Measurements from ENCODE around the gene SOCS2. TPM values are rescaled to one million over a fixed set of nuclear protein-coding genes. Genes with fewer than 3 reads are reported as not detected.

SOCS2 gene
- total RNA-seq, 6 experiments from 2014 or later = 32.2 to 64.4 (median 58.8) TPM

GRCh38 chr12:93595351-93595750 lies 22.9 kb downstream of the SOCS2 start:
- H3K36me3 Mint-ChIP-seq (ENCODE audit: low read depth) = no peaks in the 10 kb centered on the region
- DNase-seq = no peak
- no peak for TF ChIP-seq CTCF (IDR thresholded peaks at IDR 0.05)
- no peaks in the 10 kb centered on the region for H3K9me3 Mint-ChIP-seq
- no peak overlapping the region for H3K4me3 Mint-ChIP-seq
- H3K27me3 Mint-ChIP-seq (ENCODE audit: insufficient read depth) = no peaks in the 10 kb centered on the region; the same call in 1 of the 2 replicates
- no peak overlapping the region for H3K27ac Mint-ChIP-seq
- peaks cover 39% of the 10 kb centered on the region for H3K4me1 Mint-ChIP-seq (ENCODE audit: low read depth)

- TF ChIP-seq CTCF (IDR thresholded peaks at IDR 0.05) = no peak
- DNase-seq = no peak
- Mint-ChIP-seq H3K4me3 (no peak overlapping the region), H3K27me3 (ENCODE audit: insufficient read depth) (no peaks in the 10 kb centered on the region; the same call in 1 of the 2 replicates), H3K36me3 (ENCODE audit: low read depth) (no peaks in the 10 kb centered on the region), H3K27ac (no peak overlapping the region), H3K4me1 (ENCODE audit: low read depth) (peaks cover 26% of the 10 kb centered on the region), H3K9me3 (no peaks in the 10 kb centered on the region)
Observed at GRCh38 chr12:93597608-93598007, 25.1 kb downstream of the SOCS2 start.

GRCh38 chr12:93599192-93599591 lies 26.7 kb downstream of the SOCS2 start:
- H3K4me1 Mint-ChIP-seq (ENCODE audit: low read depth) = peaks cover 25% of the 10 kb centered on the region
- DNase-seq = no peak
- H3K9me3 Mint-ChIP-seq = no peaks in the 10 kb centered on the region
- H3K27ac Mint-ChIP-seq = no peak overlapping the region
- H3K4me3 Mint-ChIP-seq = no peak overlapping the region
- no peaks in the 10 kb centered on the region; the same call in 1 of the 2 replicates for H3K27me3 Mint-ChIP-seq (ENCODE audit: insufficient read depth)
- H3K36me3 Mint-ChIP-seq (ENCODE audit: low read depth) = no peaks in the 10 kb centered on the region
- no peak for TF ChIP-seq CTCF (IDR thresholded peaks at IDR 0.05)

- H3K4me1 Mint-ChIP-seq (ENCODE audit: low read depth) = peaks cover 15% of the 10 kb centered on the region
- no peak for TF ChIP-seq CTCF (IDR thresholded peaks at IDR 0.05)
Observed at GRCh38 chr12:93601591-93601990, 29.1 kb downstream of the SOCS2 start.

GRCh38 chr12:93602897-93603668 lies 30.6 kb downstream of the SOCS2 start:
- Mint-ChIP-seq H3K9me3 (no peaks in the 10 kb centered on the region), H3K27ac (no peak overlapping the region)
- DNase-seq = no peak

More at GRCh38 chr12:93601591-93601990, 29.1 kb downstream of the SOCS2 start:
- DNase-seq = no peak
- Mint-ChIP-seq H3K36me3 (ENCODE audit: low read depth) (no peaks in the 10 kb centered on the region), H3K27ac (no peak overlapping the region), H3K9me3 (no peaks in the 10 kb centered on the region), H3K4me3 (no peak overlapping the region), H3K27me3 (ENCODE audit: insufficient read depth) (peaks cover 2% of the 10 kb centered on the region; the same call in 1 of the 2 replicates)

More at GRCh38 chr12:93602897-93603668, 30.6 kb downstream of the SOCS2 start:
- no peaks in the 10 kb centered on the region for H3K36me3 Mint-ChIP-seq (ENCODE audit: low read depth)
- no peak overlapping the region for H3K4me3 Mint-ChIP-seq
- no peak for TF ChIP-seq CTCF (IDR thresholded peaks at IDR 0.05)
- H3K4me1 Mint-ChIP-seq (ENCODE audit: low read depth) = peaks cover 17% of the 10 kb centered on the region
- H3K27me3 Mint-ChIP-seq (ENCODE audit: insufficient read depth) = peaks cover 2% of the 10 kb centered on the region; the same call in 1 of the 2 replicates

All from HFFc6 (cell line).